GM19397 (cell line): ENCODE data around the gene GPR39.

Experiments
- ATAC-seq: cut with Tn5 transposase; IDR thresholded peaks from one replicate; pipeline ENCODE4 v1.9.1; 2021; ENCODE audit warnings: mild to moderate bottlenecking, moderate library complexity; ENCODE audit not compliant: unreplicated experiment

GPR39 gene

DNA sequence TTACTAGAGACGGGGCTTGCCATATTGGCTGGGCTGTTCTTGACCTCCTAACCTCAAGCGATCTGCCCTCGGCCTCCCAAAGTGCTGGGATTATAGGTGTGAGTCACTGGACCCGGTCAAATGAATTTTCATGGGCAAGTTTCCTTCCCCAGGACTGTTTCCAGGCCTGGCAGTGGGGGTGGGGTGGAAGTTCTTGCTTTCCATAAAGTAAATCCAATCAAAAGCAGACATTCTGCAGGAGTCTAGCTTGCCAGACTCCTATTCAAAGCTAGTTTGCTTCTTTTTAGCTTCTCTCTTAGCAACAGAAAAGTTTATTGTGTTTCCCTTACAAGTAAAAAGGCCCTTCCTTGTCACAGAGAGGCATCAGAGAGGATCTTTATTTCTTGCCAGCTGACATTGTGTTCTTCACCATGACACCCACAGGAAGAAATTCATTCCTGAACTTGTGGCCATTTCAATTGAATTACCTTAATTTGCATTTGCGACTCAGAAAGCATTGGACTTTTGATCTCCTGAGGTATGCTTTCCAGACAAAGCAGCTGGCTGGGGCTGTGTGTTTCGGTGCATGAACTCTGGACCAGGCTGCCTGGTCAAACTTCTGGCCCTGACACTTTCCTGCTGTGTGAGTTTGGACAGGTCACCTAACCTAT, 215.5 kb downstream of the GPR39 start:
- no peak for ATAC-seq

DNA sequence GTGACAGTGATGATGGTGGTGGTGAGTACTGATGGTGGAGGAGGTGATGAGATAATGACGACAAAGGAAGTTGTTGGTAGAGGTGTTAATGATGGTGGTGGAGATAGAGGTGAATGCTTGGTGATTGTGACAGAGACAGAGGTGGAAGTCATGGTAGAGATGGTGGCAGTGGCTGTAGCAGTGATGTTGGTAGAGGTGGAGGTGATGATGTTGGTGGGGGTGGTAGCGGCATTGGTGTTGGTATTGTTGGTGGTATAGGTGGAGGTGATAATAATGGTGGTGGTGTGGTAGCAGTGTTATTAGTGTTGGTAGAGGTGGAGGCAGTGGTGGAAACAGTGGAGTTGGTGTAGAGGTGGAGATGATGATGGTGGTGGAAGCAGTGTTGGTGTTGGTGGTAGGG, 217.0 kb downstream of the GPR39 start:
- ATAC-seq = no peak

DNA sequence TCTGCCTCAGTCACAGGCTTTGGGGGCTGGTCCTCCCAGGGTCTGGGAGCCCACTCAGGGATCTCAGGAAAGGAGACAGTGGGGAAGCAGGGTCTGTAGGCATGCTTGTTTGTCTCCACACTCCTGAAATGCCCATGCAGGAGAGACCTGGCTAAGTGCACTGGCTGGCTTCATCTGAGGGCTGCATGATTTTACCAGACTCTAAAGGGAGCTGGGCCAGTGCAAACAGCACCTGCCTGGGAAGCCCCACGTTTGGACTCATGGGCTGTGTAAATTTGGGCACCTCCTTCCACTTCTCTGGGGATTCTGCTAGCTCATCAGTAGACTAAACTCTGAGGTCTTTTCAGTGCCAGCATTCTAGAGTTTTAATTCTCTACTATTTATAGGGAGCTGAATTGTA, 219.7 kb downstream of the GPR39 start:
- ATAC-seq = no peak

DNA sequence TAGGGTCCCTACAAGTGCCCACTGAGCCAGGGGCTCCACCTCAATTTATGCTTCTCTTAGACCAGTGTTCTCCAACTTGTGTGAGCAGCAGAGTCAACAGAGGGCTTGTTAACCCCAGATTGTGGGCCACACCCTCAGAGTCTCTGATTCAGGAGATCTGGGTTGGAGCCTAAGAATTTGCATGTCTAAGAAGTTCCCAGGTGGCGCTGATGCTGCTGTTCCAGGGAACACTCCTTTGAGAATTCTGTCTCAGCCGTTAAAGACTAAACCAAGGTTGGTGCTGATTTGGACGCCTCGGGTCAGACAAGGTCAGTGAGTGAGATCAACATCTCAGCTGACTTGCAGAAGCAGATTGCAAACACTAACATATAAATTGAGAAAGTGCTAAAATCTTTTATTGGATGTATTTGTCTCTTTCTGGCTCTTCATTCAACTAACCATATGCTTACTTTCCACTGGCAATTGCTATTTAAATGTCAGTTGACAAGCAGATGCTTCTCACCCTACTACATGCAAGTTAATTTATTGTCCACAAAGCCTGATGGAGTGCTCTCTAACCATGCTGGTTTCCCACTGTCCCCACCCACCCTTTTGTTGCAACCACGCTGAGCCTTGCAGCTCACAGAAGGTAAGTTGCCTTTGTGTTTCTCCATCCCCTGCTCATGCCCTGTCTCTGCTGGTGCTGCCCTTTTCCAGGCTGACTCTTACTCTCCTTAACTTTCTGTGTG, 221.9 kb downstream of the GPR39 start:
- ATAC-seq = no peak

DNA sequence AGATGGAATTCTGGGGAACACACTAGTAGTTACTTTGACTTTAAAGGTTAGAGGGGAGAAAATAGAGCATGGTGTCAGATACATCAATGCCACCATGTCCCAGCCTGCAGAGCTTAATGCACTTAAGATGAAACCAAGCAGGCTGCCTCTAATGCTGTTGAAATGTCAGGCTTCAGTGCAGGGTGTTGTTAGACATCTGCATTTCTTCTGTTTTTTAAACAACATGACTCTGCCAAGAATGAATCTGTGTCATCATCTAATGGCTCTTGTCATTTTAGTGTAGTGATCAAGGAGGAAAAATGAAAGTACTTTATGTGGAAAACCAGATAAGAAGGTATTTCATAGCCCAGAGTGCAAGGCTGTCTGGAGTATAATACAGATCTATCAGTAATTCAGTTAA, 223.5 kb downstream of the GPR39 start:
- no peak for ATAC-seq

DNA sequence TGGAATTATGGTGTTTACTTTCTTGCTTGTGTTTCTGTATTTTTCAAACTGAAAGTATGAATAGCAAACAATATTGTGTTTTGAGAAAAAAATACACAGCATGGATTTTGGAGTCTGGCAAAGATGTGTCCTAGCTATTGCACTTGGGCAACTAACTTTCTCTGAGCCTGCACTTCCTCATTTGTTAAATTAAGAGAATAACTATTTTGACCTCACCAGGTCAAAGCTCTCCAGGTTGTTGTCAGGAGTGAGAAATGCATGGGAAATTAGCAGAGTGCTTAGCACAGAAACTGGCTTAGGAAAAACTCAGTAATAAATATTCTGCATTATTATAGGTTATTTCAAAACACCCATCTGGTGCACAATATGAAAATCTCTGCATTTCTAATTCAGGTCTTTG, 225.2 kb downstream of the GPR39 start:
- no peak for ATAC-seq

DNA sequence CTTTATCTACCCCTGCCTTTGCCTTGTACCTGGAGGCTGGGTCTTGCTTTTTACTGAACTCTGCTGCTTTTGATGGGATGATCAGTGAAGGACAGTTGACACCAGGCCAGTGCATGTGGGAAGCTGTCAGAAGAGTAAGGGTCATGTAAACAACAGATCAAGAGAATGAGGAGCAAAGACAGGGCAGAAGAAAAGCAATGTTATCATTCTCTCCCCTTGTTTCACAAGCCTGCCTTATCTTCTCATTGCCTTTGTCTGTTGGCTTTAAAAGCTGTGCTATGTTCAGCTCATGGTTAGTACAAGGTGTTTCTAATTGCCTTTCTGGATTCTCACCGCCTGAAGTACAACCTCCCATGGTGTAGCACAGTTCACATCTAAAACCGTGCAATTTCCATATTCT, 225.8 kb downstream of the GPR39 start:
- ATAC-seq = no peak

DNA sequence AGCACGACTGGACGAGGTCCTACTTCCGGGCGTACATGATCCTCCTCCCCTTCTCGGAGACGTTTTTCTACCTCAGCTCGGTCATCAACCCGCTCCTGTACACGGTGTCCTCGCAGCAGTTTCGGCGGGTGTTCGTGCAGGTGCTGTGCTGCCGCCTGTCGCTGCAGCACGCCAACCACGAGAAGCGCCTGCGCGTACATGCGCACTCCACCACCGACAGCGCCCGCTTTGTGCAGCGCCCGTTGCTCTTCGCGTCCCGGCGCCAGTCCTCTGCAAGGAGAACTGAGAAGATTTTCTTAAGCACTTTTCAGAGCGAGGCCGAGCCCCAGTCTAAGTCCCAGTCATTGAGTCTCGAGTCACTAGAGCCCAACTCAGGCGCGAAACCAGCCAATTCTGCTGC, 228.6 kb downstream of the GPR39 start:
- no peak for ATAC-seq

DNA sequence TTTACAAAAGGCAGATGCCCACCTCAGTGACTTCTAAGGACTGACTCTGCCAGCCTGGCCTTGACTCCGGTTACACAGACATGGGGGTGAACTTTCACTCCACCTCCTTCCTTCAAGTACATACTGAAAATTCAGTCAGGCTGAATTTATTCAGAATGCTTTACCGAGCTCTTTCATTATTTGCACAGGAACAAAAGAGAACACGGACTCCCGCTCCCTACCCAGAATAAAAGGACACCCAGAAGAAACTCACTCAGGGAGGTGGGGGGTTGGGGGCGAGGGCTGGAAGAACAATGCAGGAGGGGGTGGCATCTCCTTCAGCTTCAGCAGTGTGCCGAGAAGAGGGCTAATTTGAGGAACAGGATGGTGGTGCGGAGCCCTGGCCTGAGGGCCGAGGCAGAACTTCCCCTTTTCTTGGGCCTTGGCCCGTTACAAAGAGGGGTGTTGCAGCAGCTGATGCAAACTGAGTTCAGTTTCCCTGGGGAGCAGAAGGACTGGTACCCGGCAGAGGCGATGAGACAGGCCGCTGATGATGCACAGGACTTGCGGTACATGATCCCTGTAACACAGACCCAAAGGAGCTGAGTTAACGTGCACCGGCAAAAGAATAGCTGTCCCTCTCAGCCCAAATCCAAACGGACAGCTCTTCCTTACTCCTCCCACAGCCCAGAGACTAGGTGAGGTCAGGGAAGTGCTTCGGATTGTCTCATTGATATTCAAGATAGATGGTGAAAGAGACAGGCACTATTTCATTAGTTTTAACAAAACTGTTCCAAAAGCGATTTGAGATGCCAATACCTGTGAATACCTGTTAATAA, 229.3 kb downstream of the GPR39 start:
- ATAC-seq = no peak

DNA sequence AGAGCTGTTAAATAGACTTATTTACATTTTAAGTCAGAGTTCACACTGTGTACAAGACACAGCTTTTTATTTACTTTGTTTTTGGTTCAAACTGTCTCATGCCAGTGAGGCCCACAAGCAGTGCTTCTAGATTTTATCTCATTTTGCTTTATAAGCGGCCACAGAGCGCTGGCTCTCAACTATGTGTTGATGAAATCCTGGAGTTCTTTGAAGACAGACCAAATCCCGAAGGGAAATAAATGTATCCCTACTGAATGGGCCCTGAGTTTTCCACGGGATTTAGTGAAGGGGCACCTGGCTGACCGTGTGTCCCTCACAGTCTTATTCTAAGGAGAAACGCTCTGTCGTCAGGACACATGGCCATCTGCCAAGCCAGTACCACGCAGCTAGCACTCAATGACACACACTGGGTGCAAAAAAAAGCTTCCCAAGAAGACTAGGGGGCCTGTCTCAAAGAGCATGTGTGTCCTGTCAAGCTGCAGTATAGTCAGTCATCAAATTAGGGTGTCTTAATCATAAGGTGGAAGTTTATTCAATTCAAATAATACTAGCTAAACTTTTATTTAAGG, 230.0 kb downstream of the GPR39 start:
- ATAC-seq = no peak

DNA sequence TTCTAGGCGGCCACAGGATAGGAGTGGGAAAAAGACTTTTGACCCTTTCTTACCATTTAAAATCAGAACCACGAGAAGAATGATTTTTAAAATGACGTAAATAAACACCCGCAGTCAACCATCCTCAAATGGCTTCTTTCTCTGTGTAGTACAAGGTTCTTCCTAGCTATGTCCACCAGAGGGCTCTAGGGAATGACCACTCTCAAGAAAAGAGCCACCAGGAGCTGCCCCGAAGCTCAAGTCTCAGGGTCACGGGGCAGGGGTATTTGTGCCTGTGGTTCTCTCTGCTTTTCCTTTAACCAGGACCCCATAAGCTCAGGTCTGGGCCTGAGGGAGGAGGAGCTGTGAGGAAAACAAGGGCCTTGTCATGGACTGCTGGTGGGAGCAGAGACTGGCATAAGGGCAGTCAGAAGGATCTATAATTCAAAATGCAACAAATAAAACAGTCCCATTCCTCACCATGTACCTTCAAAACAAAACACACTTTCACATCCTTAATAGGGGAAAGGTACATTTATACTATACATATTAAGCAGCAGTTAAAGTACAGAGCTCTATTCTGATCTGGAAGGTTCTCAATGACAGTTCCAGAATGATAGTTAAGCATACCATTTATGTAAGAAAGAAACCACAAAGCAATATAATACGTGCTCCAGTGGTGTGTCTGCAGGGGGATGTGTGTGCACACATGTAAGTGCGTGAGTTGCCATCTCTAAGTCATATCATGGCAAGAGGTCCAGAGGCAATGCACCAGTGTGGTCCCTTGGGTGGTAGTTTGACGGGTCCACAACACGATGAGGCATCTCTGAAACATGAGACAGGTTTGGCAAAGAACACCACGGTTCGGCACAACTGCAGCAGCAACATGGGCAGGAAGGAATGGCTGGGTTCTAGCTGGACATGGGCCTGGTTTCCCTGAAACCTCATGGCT, 234.8 kb downstream of the GPR39 start:
- ATAC-seq = no peak

DNA sequence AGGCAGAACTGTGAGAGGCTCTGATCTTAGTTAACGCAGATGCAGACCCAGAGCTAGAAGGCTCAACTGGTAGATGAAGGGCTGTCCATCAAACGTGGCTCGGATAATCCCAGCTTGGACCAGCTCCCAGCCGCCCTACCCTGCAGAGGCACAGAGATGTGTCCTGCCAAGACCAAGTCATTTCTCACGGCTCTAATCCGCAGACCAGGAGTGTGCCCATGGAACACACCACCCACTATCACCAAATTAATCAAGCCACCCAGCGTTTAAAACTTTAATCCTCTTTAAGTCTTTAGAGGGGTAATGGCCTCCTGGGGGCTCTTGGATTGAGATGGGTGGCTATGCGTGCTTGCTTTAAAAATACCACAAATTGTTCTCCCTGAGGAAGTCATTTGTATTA, 235.9 kb downstream of the GPR39 start:
- ATAC-seq = no peak

DNA sequence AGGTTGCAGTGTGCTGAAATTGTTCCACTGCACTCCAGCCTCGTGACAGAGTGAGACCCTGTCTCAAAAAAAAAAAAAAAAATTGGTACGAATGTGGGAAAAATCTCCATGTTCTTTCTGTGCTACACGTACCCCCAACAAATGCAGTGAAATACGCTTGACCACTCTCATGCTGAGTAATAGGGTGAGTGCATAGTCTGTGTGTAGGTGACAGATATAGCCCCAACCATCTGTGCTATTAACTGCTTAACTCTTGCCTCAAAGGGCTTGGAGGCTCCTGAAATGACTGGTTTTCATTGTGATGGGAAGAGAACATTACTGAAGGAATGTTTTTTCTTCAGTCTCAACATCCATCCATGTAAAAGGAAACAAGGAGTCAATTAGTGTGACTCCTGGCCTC, 237.7 kb downstream of the GPR39 start:
- ATAC-seq = no peak

DNA sequence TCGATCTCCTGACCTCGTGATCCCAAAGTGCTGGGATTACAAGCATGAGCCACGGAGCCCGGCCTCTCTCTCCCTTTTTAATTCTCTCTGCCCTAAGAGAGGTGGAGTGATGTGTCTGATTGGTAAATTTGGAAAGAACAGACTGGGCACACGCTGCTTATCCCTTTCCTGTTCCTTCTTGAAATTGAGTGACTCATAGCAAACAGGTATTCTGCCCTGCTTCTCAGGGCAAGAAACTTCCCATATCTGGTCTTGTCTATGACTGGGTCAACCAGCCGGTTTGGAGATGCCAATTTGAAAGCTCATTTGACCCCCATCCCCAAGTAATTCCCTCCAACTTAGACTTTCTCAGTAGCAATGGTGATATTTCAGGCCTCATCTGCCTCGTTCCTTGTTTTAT, 238.4 kb downstream of the GPR39 start:
- no peak for ATAC-seq

DNA sequence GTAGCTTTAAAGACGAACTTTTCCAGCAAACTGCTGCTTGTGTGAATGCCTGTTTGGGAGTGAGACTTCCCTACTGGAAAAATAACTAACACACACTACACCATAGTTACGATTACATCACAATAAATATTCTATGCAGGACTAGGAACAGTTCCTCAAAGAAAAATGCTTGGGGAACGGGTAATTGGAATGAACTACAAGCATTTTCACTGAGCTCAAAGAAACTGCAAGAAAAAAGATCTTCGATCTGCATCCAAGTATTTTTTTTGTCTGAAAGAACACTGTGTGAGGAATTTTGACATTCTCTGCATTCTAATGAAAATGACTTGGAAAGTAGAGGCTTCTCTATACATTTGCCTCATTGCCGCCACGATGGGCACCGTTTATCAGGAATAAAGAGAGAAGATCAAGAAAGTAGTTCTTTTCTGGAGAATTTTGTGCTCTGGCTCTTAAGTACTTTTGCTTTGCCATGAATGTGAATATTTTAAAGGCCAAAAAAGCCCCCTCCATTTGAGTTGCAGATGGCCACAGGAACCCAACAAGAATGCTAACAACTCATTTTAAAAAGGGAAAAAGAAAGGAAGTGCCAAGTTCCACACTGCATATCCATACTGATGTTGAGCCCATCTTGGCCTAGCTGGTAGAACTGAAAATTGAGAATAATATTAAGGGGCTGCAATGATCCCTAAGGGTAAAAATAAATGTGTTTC, 239.8 kb downstream of the GPR39 start:
- no peak for ATAC-seq

DNA sequence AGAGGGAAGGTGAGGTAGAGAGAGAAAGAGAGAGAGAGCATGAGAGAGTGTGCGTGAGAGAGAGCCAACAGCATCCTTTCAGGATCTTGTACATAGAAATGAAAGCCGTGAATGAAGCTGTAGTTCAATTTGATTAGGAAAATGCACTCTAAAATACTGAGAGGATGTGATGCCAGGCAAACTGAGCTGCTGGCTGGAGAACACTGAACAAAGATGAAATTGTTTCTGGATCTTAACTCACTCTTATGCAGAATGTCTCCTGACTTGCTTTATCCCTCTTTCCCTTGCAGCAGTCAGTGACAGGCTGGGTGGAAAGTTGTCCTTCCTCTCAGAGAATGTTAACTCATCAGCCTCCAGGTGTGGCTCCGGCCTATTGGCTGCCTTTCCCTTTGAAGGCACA, 242.7 kb downstream of the GPR39 start:
- ATAC-seq = no peak

DNA sequence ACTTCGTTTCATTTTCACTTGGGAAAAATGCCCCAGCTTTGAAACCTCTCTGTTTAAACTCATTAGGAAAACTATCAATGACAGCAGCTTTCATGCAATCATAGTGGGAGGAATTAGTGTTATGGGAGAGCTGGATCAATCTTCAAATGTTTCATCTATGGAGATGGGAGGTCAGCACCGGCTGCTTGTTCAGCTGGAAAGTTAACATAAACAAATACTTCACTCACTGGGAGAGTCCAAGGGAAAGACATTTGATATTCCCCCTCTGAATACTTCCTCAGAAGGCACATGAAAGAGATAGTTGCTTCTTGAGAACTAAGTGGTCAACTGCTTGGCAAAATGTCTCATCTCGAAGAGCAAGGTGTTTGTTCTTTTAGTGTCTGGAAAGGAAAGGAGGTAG, 246.1 kb downstream of the GPR39 start:
- ATAC-seq = no peak

DNA sequence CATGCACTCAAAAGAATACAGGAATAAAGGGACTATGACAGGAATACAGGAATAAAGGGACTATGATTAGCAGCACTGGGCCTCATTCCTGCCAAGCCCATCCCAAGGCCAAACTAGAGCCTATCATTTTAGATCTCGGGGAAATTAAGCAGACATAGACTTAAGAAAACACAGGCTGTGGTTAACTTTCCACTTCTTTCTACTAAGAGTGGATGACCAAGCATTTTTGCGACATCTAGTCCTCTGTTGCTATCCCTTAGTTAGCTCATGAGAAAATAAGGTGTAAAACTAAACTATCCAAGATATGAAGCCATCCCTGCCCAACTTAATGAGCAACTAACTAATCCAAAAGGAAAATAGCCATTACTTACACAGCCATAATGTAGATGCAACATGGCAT, 247.5 kb downstream of the GPR39 start:
- no peak for ATAC-seq

DNA sequence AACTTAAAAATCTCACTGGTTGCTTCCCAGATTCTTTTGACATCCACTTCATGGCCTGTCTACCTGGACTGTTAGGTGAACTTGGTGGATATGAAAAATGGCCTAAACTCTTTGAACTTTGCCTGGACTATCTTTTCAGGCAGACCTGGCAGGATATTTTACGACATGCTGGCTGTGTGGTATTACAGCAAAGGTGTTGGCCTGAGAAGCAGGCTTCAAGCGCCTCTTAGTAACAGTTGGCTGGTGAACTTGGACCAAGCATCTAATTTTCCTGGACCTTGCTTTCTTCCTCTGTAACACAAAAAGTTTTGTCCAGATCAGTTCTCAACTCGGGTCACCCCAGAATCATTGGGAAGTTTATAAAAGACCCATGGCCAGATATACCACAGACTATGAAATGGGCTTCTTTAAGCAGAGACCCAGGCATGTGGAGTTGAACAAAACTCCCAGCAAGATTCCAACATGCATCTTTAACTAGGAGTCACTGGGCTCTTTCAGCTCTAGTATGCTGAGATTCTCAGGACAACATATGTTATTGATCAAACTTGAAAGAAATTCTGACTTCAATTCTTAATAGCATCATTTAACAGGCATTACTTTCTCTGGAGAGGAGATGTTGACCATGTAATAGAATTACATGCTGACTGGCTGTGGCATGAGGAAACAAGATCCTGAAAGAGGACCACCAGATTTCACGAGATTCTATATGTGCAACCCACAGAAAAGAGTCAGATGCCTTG, 249.0 kb downstream of the GPR39 start:
- no peak for ATAC-seq
